Right lobe of liver (tissue), 4 donors: ENCODE measurements around the gene INAFM2.

Experiments used
- POLR2A ChIP-seq: fragments of 450-650 bp; IDR thresholded peaks from one replicate; pipeline ENCODE4 v1.6.1; 2017; ENCODE audit warnings: antibody characterized with exemption, mild to moderate bottlenecking
- TF ChIP-seq, protein P1 (sequence below), 4 donors: fragments of 200-600 bp in 3 of 4; fragments of 450-650 bp in 1 of 4; IDR thresholded peaks; one replicate each; pipeline versions ENCODE4 v1.5.1 to v1.8.0; 2016 to 2022; ENCODE audit warnings: antibody characterized with exemption in 4 of 4, mild to moderate bottlenecking in 2 of 4
- donor health status: DM: no; HTN: no; CAD: no.
- donor health status: DM: no; HTN: no; CAD: no.
- donor health status: DM: no; HTN: yes; CAD: no.

DNA sequence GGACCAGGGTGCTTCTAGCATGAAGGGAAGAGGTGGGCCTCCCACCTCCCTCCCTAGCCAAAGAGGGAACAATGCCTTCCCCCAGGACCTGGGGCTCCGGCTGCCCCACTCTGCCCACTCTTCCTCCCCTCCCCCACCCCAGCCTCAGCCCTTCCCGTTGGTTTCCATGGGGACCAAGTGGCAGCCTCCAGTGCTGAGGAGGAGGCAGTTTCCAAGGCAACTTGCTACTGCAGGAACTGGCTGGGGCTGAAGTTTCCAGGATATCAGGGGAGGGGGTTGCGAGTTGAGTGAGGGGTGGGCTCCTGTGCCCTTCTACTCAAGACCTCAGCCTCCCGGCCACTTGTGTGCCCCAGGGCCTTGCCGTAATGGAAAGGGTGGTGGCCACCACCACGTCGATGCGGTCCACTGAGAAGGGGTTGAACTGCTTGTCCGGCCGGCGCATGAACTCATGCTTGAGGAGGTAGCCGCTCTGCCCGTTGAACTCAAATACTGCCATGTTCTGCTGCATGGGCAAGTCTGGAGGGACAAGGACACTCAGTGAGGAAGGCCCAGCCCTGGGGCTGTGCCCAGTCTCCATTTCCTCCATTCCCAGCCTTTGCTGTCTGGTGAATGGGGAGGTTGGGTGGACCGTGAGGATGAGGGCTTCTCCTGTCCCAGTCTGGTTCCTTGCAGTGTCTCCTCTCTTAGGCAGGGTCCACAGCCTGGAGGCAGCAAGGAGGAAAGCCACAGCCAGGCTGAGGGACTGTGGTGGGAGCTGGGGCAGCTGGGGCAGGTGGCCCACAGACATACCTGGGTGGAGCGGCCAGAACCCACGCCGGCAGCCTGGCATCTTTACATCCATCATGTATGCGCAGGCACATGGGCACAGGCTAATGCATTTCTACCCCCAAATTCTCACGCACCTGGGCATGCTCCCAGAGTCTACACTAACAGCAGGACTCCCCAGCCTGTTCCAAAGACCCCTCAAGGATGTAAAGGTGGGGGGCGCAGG is 29.3 kb upstream of the INAFM2 start:
- TF ChIP-seq POLR2A: no peak
- TF ChIP-seq, protein P1, sequence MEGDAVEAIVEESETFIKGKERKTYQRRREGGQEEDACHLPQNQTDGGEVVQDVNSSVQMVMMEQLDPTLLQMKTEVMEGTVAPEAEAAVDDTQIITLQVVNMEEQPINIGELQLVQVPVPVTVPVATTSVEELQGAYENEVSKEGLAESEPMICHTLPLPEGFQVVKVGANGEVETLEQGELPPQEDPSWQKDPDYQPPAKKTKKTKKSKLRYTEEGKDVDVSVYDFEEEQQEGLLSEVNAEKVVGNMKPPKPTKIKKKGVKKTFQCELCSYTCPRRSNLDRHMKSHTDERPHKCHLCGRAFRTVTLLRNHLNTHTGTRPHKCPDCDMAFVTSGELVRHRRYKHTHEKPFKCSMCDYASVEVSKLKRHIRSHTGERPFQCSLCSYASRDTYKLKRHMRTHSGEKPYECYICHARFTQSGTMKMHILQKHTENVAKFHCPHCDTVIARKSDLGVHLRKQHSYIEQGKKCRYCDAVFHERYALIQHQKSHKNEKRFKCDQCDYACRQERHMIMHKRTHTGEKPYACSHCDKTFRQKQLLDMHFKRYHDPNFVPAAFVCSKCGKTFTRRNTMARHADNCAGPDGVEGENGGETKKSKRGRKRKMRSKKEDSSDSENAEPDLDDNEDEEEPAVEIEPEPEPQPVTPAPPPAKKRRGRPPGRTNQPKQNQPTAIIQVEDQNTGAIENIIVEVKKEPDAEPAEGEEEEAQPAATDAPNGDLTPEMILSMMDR (IDR thresholded peaks at IDR 0.05): no peak
